Activated CD4-positive, alpha-beta T cell treated with anti-CD3 and anti-CD28 coated beads for 4 hours (primary cell): Measurements from ENCODE around the gene LRIF1.
"Not testable (repeated sequence)": the region's sequence is repeated elsewhere in the genome, so short reads cannot be mapped to it uniquely, and the experiment has no call there.

Source experiments
- DNase-seq, 2 donors: peaks; one replicate each; pipeline ENCODE4 v3.0.0-alpha.2; 2020

The LRIF1 gene

DNA sequence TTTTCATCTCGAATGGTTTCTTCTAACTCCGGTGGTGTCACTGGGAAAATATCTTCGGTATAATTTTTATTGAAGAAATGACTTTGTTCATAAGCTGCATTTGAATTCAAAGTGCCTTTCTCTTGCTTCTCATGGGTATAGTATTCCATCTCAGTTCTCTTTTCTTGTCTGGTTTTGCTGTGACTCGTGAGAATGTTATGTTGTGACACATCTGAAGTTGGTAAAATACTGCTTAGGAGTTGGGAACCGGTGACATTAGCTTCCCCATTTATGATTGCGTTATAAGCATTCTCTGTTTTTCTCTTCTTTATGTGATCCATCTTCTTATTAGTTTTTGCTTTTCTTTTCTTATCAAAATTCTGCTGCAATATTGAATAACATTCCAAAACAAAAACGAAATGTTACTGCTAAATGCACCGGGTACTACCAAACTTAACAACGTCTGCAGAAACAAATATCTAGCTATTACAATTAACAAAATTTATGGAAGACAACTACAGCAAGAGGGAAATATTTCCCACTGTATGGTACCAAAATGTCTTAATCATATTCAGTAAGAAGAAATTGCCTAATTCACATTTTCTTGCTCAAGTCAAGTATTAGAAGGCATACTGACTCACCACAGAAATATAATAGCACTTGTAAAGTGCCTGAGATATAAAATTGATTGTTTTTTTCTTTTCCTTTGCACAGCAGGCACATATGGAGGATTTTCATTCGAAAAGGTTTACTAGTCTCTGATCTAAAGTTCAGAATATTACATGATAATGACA, 15.5 kb downstream of the LRIF1 start:
- no peak for DNase-seq

DNA sequence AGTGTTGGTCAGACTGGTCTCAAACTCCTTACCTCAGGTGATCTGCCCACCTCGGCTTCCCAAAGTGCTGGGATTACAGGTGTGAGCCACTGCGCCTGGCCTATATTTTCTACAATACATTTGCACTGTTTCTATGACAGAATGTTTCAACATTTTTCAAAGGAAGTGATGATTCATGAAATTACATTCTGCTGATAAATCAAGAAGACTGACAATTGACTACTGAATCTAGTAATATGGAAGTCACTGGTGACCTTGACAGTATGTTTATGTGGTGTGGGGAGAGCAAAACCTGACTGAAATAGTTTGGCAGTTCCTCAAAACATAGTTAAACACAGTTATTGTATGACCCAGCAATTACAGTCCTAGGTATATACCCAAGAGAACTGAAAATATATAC, 18.1 kb downstream of the LRIF1 start:
- DNase-seq = no peak

DNA sequence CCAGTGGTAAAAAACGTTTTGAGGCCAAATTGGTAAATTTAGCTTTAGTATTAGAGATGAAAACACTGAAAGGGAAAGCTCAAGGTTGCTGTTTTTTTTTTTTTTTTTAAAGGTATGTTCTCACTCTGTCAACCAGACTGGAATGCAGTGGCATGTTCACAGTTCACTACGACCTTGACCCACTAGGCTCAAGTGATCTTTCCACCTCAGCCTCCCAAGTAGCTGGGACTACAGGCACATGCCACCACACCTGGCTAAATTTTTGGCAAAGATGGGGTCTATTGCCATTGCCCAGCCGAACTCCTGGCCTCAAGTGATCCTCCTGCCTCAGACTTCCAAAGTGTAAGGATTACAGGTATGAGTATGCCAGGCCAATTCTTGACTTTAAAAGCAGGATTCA, 18.9 kb downstream of the LRIF1 start:
- DNase-seq = no peak

DNA sequence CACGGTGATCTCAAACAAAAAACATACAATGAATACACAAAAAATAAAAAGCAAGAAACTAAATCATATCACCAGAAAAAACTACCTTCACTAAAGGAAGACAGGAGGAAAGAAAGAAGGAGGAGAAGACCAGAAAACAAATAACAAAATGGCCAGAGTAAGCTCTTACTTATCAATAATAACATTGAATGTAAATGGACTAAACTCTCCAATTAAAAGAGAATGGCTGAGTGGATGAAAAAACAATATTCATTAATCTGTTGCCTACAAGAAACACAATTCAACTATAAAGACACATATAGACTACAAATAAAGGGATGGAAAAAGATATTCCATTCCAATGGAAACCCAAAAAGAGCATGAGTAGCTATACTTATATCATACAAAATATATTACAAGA, 27.2 kb downstream of the LRIF1 start:
- no peak for DNase-seq

DNA sequence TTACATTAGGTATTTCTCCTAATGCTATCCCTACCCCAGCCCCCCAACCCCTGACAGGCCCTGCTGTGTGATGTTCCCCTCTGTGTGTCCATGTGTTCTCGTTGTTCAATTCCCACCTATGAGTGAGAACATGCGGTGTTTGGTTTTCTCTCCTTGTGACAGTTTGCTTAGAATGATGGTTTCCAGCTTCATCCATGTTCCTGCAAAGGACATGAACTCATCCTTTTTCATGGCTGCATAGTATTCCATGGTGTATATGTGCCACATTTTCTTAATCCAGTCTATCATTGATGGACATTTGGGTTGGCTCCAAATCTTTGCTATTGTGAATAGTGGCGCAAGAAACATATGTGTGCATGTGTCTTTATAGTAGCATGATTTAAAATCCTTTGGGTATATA, 32.6 kb downstream of the LRIF1 start:
- DNase-seq = not testable (repeated sequence)

DNA sequence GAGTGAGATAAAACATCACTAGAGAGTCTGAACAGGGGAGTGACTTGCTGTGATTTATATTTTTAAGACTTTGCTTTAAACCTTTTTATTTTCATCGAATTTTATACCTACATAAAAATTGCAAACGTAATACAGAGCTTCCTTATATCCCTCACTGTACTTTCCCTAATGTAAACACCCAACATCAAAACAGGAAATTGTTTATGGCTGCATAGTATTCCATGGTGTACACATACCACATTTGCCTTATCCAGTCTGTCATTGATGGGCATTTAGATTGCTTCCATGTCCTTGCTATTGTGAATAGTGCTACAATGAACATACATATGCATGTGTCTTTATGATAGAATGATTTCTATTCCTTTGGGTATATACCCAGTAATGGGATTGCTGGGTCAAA, 34.8 kb downstream of the LRIF1 start:
- DNase-seq = no peak

DNA sequence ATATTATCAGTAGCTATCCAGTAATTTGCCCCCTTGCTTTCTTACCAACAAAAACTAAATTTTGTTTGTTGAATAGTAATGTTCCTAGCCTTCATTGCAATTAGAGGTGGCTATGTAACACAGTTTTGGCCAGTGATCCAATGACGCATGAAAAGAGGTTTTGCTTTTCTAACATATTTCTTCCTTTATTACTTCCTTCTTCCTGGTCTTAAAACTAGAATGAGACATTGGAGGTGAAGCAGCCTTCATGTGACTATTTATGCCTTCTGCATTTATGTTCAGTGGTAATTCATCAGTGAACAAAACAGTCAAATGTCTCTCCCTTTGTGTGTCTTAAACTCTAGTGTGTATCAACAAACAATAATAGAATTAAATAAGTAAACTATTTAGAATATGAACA, 35.5 kb downstream of the LRIF1 start:
- no peak for DNase-seq

DNA sequence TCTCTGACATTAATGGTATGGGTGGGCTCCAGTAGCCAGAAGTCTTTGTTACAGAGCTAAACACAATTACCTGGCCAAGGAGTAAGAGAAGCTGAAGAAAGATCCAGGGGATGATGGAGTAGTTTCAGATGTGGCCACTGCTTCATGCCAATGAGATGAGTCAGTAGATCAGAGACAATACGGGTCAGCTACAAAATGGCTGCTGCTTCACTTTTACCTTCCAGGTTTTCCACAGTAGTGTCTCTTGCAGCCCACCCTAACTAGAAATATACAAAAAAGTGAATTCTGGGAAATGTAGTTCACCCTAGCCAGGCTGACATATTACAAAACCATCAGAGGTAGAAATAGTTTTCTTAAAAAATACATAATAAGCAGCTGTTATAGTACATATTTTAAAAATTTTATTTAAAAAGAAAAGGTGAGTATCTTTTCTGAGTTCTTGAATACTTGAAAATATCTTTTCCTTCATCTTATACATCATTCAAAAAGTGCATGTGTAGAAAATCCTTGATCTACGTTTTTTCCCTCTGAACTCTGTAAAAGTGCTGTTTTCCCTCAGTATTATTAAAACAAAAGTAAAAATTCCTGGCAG, 36.1 kb downstream of the LRIF1 start:
- DNase-seq = no peak

DNA sequence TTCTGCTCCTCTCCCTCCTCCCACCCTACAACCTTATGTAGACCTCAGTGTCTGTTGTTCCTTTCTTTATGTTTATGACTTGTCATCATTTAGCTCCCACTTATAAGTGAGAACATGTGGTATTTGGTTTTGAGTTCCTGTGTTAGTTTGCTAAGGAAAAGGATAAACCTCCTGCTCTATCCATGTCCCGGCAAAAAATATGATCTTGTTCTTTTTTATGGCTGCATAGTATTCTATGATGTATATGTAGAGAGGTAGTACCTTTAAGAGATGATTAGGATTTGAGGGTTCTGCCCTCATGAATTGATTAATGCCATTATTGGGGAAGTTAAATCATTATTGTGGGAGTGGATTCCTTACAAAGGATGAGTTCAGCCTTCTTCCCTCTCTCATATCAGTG, 41.8 kb downstream of the LRIF1 start:
- DNase-seq = no peak

DNA sequence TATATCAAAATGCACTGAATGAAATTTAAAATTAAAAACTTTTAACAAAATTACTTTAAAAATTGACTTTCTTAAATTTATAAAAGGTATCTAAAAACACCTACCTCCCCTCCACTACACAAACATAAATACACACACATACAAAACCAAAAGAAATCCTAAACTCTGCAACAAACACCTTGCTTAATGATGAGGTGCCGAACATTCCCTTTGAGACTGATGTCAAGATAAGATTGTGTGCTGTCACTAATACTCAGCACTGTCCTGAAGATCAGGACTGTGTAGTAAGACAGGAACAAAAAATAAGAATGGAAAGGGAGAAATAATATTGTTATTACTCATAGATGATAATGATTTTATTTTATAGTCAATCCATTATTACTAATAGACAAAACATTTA, 45.7 kb downstream of the LRIF1 start:
- no peak for DNase-seq

DNA sequence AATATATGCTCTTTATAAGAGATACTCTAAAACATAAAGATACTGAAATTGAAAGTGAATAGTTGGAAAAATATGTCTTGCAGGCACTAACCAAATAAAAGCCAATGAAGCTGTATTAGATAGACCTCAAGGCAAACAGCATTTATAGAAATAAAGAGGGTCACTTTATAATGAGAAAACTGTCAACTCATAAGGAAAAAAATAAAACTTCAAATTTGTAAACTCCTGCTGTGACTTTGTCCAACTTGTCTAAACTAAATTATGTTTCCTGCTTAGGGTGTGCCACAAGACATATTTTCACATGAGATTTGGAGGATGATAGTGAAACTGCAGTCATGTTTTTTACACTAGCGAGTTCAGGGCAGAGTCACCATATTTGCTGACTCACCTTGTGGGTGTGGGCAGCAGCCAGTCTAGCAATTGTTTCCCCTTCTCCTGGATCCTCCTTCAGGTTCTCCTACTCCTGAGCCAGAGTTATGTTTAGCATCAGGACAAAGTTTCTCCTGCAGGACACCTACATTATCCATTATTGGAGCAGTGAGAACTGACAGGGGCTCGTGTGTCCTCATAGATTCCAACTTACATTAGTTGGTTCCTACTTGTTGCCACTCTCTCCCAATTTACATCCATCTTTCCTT, 46.9 kb downstream of the LRIF1 start:
- peak; percentile 20 to 23 for DNase-seq

DNA sequence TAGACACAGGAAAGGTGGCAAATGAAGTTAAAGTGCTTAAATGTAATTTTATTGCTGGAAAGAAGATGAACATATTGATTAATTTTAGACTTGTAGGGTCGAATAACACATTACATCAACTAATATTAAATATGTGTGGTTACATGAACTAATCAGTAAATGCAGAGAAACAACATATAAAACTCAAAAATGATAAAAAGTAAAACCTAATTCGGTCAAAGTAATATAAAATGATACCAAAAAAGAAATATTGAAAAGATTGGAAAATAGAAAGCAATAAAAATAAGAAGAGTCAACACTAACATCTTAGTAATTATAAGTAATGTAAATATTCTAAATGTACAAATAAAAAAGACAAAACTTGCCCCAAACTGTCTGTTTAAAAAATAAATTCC, 47.5 kb downstream of the LRIF1 start:
- no peak for DNase-seq

DNA sequence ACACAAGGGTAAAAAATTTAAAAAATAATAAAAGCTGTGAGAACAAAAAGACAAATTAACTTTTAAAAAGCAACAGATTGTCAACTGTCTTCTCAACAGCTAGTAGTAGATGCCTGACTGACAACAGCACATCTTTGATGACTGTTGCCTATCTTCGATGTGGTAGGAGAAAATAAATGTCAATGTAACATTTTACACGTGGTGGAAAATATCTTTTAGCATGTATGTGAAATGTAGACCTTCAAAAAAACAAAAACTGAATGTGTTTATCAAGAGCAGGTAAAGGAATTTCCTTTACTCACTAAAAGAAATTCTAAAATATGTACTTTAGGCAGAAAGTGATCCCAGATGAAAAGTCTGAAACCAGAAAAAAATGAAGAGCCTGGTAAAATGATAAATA, 47.9 kb downstream of the LRIF1 start:
- DNase-seq = no peak

DNA sequence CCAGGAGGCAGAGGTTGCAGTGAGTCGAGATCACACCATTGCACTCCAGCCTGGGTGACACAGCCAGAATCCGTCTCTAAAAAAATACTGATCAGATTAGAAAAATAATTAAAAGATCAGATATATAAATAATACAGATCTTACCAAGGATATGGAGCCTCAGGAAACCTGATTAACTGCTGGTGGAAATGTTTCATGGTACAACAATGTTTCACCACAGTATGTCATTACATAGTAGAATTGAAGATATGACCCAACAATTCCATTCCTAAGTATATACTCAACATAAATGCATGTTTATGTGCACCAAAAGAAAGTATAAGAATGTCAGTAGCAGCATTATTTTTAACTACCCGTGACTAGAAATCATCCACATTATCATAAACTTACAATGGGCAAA, 49.0 kb downstream of the LRIF1 start:
- no peak for DNase-seq

DNA sequence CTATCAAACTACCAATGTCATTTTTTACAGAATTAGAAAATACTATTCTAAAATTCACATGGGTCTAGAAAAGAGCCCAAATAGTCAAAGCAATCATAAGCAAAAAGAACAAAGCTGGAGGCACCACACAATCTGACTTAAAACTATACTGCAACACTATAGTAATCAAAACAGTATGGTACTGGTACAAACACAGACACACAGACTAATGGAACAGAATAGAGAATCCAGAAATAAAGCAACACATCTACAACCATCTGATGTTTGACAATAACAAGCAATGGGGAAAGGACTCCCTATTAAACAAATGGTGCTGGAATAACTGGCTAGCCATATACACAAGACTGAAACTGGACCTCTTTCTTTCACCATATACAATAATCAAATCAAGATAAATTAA, 50.9 kb downstream of the LRIF1 start:
- no peak for DNase-seq

DNA sequence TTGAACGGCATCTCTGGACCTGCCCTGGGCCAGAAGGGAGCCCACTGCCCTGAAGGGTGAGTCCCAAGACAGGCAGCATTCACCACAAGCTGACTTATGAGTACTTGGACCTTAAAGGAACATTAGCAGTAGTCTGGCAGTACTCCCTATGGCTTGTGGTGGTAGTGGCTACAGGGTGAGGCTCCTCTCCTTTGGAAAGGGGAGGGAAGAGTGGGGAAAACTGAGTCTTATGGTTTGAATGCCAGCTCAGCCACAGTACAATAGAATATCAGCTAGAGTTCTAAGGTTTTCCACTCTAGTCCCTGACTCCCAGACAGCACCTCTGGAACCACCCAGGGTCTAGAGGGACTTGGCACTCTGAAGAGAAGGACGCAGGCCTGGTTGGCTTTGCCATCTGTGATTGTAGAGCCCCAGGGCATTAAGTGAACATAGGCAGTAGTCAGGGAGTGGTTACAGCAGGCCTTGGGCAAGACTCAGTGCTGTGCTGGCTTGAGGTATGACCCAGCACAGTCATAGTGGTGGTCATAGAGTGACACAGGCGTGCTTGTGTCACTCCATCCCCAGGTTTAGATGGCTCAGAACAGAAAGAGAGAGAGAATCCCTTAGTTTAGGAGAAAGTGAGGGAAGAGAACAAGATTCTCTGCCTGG, 59.7 kb downstream of the LRIF1 start:
- no peak for DNase-seq

DNA sequence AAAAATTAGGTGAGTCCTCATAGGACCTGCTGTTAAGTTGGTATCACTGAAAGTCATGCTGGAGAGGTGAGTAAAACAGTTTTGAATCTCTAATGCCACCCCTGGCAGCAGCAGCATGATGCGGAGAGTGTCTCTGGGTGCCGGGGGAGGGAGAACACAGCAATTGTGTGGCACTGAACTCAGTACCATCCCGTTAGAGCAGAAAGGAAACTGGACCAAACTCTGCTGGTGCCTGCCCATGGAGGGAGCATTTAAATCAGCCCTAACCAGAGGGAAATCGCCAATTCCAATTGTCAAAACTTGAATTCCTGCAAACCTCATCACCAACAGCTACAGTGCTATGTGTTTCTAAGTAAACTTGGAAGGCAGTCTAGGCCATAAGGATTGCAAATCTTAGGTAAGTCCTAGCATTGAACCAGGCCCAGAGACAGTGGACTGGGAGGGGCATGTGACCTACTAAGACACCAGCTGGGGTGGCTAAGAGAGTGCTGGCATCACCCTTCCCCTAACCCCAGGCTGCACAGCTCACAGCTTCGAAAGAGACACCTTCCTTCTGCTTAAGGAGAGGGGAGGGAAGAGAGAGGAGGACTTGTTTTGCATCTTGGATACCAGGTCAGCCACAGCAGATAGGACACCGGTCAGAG, 60.8 kb downstream of the LRIF1 start:
- DNase-seq = no peak

DNA sequence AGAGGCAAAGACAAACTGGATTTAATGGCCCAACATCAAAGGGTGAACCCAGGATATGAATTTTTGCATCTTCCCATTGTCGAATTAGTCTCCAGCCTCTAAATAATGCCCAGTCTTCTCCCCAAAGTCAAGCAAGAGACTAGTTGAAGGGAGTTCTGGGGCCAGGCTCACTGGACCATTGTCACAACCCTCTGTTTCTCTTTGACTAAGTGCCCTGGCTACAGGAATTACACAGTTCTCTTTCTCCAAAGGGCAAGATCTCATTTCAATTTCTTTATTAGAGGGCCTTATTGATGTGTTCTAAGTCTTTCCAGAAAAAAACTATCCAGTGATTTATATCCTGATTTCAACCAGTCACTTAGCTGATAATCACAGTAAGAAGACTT, 64.3 kb downstream of the LRIF1 start:
- no peak for DNase-seq

DNA sequence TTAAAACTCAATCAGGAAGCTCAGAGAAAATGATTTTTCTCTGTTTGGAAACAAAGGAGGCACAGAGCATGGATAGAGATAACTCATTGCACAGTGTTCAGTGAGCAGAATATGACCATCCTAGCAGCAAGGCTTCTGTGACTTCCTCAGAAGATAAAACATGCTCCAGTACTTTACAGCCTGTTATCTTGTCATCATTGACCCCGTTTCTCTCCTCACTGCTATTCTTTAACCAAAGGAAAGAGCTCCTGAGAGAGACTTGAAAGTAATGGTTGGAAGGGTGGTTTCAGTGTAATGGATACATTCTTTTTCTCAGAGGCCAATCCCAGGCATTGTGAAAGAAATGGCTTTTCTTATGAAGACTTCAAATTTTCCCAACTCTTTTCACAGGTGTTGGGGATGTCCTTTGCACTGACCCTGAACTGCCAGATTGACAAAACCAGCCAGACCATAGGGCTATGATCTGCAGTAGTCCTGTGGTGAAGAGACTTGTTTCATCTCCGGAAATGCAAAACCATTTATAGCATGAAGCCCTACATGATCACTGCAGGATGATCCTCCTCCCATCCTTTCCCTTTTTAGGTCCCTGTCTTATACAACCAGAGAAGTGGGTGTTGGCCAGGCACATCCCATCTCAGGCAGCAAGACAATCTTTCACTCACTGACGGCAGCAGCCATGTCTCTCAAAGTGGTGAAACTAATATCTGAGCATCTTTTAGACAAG, 64.8 kb downstream of the LRIF1 start:
- DNase-seq = no peak

DNA sequence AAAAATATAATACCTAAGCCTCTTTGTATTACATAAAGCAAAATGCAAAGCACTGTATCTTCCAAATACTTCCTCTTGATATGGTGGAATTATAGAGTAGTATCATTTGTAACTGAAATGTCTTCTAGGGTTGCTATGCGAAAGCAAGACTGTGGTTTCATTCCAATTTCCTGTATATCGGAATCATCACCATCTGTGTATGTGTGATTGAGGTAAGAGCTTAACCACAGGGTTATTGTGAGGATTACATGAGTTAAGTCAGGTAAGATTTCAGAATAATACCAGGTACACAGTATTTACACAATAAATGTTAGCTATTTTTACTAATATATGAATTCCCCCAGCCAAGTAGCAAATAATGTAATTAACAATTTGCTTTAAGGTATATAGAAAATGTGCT, 66.0 kb downstream of the LRIF1 start:
- no peak for DNase-seq
